ENCODE results near the gene HOXC12.

Gene HOXC12

DNA sequence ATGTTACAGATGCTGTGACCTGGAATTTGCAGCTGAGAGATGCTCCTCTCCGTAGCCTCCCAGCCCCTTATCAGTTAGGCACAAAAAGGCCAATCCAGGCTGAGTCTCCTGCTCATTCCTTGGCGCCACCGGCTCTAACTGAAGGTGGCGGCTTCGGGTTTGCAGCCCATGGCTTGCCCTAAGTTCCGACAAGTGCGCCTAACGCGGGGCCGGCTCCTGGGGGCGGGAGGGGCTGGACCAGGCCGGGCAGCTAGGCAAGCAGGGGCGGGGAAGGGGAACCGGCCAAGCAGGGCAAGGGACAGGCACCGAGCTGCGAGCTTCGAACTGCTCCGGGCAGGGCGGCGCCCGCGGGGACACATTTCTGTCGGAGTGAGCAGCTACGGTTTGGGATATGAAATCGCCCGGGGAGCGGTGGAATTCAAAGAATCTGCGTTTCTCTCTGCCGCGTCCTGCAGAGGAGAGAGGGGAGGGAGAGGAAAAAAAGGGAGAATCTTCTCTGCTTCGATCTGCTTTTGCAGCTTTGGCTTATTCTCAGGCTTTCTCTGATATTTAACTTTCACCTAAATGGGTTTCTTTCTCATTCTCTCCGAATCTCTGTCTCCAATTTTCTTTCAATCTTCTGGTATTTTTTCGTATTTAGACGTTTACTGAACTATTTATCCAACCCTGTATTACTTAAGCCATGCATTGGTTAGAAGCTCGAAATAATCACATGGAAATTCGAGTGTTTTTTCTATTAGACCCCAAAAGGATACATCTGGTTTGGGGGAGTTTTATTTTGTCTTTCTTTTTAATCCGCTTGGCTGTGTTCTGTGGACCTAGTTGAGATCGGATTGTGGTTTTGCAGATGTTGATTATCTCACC, 1.6 kb upstream of the HOXC12 start:
- TF ChIP-seq, protein P1, sequence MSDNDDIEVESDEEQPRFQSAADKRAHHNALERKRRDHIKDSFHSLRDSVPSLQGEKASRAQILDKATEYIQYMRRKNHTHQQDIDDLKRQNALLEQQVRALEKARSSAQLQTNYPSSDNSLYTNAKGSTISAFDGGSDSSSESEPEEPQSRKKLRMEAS (IDR thresholded peaks at IDR 0.05), result no peak
- no peak for TF ChIP-seq USF1 (IDR thresholded peaks at IDR 0.05)
- peak; percentile 69 for TF ChIP-seq TEAD4 (IDR thresholded peaks at IDR 0.05)
- no peak for TF ChIP-seq EGR1 (IDR thresholded peaks at IDR 0.05)

- TF ChIP-seq EGR1 (IDR thresholded peaks at IDR 0.05), result no peak
- no peak for TF ChIP-seq CEBPB (IDR thresholded peaks at IDR 0.05)
- no peak for TF ChIP-seq TEAD4 (IDR thresholded peaks at IDR 0.05)
- TF ChIP-seq TCF12 (IDR thresholded peaks at IDR 0.05; ENCODE audit: low read depth), result no peak
- TF ChIP-seq EP300 (IDR thresholded peaks at IDR 0.05; ENCODE audit: borderline replicate concordance), result no peak
- TF ChIP-seq FOXM1 (IDR thresholded peaks at IDR 0.05; ENCODE audit: borderline replicate concordance, low read depth), result no peak
- no peak for TF ChIP-seq YY1 (IDR thresholded peaks at IDR 0.05; ENCODE audit: low read depth)
- TF ChIP-seq TAF1 (IDR thresholded peaks at IDR 0.05; ENCODE audit: low read depth), result no peak
- TF ChIP-seq, protein P1 (IDR thresholded peaks at IDR 0.05), result no peak
- no peak for TF ChIP-seq ZBTB7A (IDR thresholded peaks at IDR 0.05; ENCODE audit: low read depth)
- TF ChIP-seq, protein P2, sequence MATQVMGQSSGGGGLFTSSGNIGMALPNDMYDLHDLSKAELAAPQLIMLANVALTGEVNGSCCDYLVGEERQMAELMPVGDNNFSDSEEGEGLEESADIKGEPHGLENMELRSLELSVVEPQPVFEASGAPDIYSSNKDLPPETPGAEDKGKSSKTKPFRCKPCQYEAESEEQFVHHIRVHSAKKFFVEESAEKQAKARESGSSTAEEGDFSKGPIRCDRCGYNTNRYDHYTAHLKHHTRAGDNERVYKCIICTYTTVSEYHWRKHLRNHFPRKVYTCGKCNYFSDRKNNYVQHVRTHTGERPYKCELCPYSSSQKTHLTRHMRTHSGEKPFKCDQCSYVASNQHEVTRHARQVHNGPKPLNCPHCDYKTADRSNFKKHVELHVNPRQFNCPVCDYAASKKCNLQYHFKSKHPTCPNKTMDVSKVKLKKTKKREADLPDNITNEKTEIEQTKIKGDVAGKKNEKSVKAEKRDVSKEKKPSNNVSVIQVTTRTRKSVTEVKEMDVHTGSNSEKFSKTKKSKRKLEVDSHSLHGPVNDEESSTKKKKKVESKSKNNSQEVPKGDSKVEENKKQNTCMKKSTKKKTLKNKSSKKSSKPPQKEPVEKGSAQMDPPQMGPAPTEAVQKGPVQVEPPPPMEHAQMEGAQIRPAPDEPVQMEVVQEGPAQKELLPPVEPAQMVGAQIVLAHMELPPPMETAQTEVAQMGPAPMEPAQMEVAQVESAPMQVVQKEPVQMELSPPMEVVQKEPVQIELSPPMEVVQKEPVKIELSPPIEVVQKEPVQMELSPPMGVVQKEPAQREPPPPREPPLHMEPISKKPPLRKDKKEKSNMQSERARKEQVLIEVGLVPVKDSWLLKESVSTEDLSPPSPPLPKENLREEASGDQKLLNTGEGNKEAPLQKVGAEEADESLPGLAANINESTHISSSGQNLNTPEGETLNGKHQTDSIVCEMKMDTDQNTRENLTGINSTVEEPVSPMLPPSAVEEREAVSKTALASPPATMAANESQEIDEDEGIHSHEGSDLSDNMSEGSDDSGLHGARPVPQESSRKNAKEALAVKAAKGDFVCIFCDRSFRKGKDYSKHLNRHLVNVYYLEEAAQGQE (IDR thresholded peaks at IDR 0.05; ENCODE audit: low read depth), result no peak
- TF ChIP-seq CREB1 (IDR thresholded peaks at IDR 0.05; ENCODE audit: low read depth), result no peak
- TF ChIP-seq NFIC (IDR thresholded peaks at IDR 0.05), result no peak
- TF ChIP-seq RAD21 (IDR thresholded peaks at IDR 0.05; ENCODE audit: low read depth), result no peak
These were observed 641 bp upstream of the HOXC12 start for GRCh38 chr12:53953831-53954693.

DNA sequence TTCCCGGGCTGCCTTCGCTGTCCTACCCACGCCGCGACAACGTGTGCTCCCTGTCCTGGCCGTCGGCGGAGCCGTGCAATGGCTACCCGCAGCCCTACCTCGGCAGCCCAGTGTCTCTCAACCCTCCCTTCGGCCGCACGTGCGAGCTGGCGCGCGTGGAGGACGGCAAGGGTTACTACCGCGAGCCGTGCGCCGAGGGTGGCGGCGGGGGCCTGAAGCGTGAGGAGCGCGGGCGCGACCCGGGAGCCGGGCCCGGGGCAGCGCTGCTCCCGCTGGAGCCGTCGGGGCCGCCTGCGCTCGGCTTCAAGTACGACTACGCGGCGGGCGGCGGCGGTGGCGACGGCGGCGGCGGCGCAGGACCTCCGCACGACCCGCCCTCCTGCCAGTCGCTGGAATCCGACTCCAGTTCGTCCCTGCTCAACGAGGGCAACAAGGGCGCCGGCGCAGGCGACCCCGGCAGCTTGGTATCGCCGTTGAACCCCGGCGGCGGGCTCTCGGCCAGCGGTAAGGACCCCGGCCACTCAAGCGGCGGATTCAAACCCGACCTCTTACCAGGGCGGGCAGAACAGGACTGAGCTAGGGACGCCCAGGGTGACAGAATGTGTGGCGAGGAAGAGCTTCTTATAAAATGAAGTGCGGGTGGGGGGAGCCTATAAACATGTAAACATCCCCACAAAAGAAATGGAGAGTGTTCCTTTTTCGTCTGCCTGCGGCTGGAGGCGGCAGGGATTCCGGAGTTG, 503 bp downstream of the HOXC12 start:
- no peak for TF ChIP-seq ZBTB7A (IDR thresholded peaks at IDR 0.05; ENCODE audit: low read depth)
- no peak for TF ChIP-seq NFIC (IDR thresholded peaks at IDR 0.05)
- no peak for TF ChIP-seq YY1 (IDR thresholded peaks at IDR 0.05; ENCODE audit: low read depth)
- no peak for TF ChIP-seq USF1 (IDR thresholded peaks at IDR 0.05)
- no peak for TF ChIP-seq TAF1 (IDR thresholded peaks at IDR 0.05; ENCODE audit: low read depth)
- TF ChIP-seq TEAD4 (IDR thresholded peaks at IDR 0.05), result no peak
- no peak for TF ChIP-seq EGR1 (IDR thresholded peaks at IDR 0.05)
- no peak for TF ChIP-seq EP300 (IDR thresholded peaks at IDR 0.05; ENCODE audit: borderline replicate concordance)
- TF ChIP-seq, protein P2 (IDR thresholded peaks at IDR 0.05; ENCODE audit: low read depth), result no peak

DNA sequence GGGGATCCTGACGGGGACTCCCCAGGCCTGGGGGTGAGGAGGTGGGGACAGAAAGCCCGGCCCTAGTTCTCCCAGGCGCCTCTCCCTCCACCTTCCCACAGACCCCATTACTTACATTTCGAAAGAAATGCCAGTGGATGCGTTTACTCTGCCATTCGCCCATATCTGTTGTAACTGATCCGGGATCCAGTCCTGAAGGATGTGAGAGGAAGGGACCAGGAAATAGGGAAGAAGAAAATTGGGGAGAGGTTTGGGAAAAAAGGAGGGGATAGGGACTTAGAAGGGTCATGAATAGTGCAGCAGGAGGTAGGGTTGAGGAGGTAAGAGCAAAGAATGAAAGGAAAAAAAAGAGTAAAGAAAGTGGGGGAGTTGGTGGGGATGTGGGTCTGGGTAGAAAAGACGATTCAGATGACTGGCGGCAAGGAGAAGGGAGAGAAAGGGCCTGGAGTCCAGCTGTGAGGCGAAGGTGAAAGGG, 1.1 kb downstream of the HOXC12 start:
- no peak for TF ChIP-seq EGR1 (IDR thresholded peaks at IDR 0.05)

- TF ChIP-seq, protein P2 (IDR thresholded peaks at IDR 0.05; ENCODE audit: low read depth), result no peak
- TF ChIP-seq RAD21 (IDR thresholded peaks at IDR 0.05; ENCODE audit: low read depth) (no peak), CEBPB (IDR thresholded peaks at IDR 0.05) (no peak), USF1 (IDR thresholded peaks at IDR 0.05) (no peak), EGR1 (IDR thresholded peaks at IDR 0.05) (no peak), EP300 (IDR thresholded peaks at IDR 0.05; ENCODE audit: borderline replicate concordance) (no peak), NFIC (IDR thresholded peaks at IDR 0.05) (no peak), CREB1 (IDR thresholded peaks at IDR 0.05; ENCODE audit: low read depth) (no peak), TCF12 (IDR thresholded peaks at IDR 0.05; ENCODE audit: low read depth) (no peak), FOXM1 (IDR thresholded peaks at IDR 0.05; ENCODE audit: borderline replicate concordance, low read depth) (no peak), ZBTB7A (IDR thresholded peaks at IDR 0.05; ENCODE audit: low read depth) (no peak)
- TF ChIP-seq, protein P1 (IDR thresholded peaks at IDR 0.05), result no peak
These were observed 1.7 kb downstream of the HOXC12 start for GRCh38 chr12:53956251-53956887.
